Measurements from ENCODE around the gene SYCE1L.
A peak's percentile ranks its signal among the peaks of the same experiment; 100 is the strongest.
"Not testable (repeated sequence)": the region's sequence is repeated elsewhere in the genome, so short reads cannot be mapped to it uniquely, and the experiment has no call there.

Gene SYCE1L

GRCh38 chr16:77197747-77198146 is 1.5 kb upstream of the SYCE1L start:
- no peak for DNase-seq (ENCODE audit: low read depth)

- no peak for DNase-seq (ENCODE audit: low read depth)
Measured at GRCh38 chr16:77206533-77206932, 7.3 kb downstream of the SYCE1L start.

GRCh38 chr16:77207030-77207429 is 7.8 kb downstream of the SYCE1L start:
- no peak for DNase-seq (ENCODE audit: low read depth)

- no peak for DNase-seq (ENCODE audit: low read depth)
Measured at GRCh38 chr16:77208382-77208781, 9.2 kb downstream of the SYCE1L start.

- peak; percentile 78 for DNase-seq (ENCODE audit: low read depth)
Measured at GRCh38 chr16:77211880-77212740, 12.9 kb downstream of the SYCE1L start.

DNA sequence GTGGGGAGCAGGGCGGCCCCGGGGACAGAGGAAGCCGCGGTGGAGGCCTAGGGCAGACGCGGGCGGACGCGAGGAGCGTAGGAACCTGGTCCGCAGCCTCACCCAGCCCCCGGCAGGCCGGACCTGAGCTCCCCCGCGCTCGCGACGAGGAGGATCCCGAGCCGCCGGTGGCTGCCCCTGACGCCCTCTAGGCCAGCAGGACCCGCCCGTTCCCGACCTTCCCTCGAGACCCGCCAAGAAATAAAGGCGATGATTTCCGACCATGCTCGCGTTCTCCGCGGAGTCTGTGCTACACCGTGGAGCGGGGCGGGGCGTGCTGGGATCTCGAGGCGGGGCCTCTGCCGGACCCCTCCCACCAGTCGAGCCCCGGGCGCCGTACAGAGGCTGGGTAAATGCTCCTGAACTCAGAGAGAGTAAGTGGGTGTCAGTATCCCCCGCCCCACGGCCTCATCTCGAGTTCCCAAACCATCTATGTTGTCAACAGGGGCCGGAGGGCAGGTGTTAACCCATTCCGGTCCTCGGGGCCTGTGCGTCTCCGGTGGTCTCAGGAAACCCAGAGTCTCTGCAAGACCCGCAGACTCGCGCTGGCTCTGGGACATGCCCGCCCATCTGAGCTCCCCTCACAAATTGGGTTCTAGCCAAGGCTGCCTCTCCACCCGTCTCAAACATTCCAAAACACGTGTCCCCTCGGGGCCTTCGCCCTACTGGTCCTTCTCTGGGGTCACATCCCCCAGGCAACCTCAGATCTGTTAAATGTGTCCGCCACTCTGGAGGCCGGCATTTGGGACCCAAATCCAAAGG is 13.7 kb downstream of the SYCE1L start:
- peak; percentile 63 for DNase-seq (ENCODE audit: low read depth)

GRCh38 chr16:77213542-77214106 is 14.4 kb downstream of the SYCE1L start:
- no peak for DNase-seq (ENCODE audit: low read depth)

DNA sequence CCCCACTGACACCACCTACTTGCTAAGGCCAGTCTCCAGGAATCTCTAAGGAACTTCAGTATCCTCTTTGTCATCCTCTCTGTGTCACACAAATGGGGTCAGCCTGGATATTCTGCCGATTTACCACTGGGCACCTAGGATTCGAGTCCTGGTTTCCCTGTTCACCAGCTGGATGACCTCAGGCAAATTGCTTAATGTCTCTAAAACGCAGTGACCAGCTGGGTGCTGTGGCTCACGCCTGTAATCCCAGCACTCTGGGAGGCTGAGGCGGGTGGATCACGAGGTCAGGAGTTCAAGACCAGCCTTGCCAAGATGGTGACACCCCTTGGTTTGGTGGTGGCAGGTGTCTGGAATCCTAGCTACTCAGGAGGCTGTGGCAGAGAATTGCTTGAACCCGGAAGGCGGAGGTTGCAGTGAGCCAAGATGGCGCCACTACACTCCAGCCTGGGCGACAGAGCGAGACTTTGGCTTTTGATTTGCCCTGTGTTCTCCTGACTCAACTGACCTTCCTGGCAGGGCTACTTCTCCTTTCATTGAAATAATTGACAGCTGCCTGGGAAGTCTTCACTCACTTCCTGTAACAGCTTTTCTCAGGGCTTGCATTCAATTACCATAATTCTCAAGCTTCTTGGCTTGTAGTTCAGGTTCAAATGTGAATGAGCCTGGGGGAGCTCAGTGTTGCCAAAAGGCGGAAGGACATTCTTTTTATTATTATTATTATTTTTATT is 15.4 kb downstream of the SYCE1L start:
- no peak for DNase-seq (ENCODE audit: low read depth)

- DNase-seq (ENCODE audit: low read depth), result no peak
Measured at GRCh38 chr16:77219437-77219836, 20.2 kb downstream of the SYCE1L start.

DNA sequence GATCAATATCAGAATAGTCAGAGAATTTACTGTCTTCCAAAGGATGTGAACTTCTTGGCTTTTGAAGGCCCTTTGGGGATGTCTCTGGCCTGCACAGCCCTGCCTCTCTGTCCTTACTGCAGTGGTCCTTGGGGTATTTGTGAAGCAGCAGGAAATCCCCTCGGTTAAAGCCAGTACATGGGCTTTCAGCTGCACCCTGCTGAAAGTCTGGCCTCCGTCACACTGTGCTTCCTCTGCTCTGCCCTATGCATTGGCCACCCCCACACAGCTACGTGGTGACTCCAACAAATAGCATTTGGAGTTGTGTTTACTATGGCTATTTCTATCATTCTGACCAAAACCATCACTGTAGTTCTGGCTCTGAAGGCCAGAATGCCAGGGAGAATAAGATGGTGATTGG is 21.2 kb downstream of the SYCE1L start:
- DNase-seq (ENCODE audit: low read depth), result no peak

DNA sequence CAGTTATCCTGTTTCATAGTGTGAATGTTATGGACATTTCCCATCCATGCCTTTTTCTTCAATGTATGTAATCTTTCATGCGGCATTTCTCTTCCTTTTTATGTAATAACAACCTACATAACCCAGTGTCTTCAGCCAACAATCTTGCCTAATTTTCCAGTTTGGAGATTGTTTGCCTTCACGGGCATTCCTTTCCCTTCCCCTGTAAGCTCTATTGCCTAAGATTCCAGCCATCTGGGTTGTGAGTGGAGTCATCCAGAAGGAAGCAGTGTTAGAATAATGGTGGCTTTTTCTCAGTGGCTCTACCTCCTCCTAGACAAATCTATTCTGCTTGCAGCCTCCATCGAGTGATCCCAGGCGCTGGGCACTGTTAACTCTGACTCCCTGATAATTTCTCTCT is 22.3 kb downstream of the SYCE1L start:
- no peak for DNase-seq (ENCODE audit: low read depth)

GRCh38 chr16:77223184-77223583 is 24.0 kb downstream of the SYCE1L start:
- no peak for DNase-seq (ENCODE audit: low read depth)

DNA sequence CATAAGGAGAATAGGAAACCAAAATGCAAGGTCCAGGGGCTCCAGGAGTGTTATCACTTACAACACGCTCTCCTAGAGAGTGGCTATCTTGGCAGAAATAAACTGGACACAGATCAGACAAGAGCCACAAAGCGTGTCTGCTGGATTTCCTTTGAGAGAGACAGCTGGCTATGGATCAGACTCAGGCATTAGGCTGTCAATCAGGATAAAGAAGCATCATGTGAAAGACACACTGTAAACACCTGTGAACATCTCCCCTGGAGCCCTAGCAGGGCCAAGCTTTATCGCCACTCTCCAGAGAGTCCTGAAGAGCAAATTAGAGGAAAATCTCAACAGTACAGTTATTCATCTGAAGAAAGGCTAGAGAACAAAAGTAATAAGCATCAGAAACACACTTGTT is 26.0 kb downstream of the SYCE1L start:
- no peak for DNase-seq (ENCODE audit: low read depth)

DNA sequence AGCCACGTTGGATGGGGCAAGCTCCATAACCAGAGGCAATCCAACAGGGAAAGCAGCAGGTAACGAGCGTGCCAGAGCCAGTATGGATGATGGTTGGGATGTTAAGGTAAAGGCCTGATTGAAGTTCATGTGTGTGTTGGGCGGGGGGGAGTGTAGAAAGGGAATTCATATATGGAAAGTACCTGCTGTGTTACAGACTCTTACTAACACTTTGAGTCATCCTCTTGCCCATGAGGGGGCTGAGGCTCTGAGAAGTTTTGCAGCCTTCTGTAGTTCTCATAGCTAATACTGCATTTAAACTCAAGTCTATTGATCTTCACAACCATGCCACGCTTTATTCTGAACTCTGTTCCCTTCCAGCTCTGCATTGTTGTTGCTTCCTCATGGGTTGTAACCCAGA is 28.5 kb downstream of the SYCE1L start:
- no peak for DNase-seq (ENCODE audit: low read depth)

- no peak for DNase-seq (ENCODE audit: low read depth)
Measured at GRCh38 chr16:77231047-77231446, 31.8 kb downstream of the SYCE1L start.

DNA sequence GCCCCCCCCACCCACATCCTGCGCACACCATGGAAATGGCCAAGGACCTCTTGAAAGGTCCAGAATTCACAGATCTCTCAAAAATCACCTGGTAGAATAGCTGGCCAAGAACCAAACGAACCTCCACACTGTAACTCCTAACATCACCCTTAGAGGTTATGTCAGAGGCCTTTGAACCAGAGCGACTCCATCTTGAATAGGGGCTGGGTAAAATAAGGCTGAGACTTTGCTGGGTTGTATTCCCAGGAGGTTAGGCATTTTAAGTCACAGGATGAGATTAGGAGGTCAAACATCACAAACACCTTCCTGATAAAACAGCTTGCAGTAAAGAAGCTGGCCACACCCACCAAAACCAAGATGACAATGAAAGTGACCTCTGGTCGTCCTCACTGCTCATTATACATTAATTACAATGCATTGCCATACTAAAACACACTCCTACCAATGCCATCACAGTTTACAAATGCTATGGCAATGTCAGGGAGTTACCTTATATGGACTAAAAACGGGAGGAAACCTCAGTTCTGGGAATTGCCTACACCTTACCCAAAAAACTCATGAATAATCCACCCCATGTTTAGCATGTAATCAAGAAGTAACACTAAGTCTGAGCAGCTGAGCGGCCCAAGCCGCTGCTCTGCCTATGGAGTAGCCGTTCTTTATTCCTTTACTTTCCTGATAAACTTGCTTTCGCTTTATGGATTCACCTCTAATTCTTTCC is 34.8 kb downstream of the SYCE1L start:
- DNase-seq (ENCODE audit: low read depth), result no peak

- no peak for DNase-seq (ENCODE audit: low read depth)
Measured at GRCh38 chr16:77234611-77235010, 35.4 kb downstream of the SYCE1L start.

DNA sequence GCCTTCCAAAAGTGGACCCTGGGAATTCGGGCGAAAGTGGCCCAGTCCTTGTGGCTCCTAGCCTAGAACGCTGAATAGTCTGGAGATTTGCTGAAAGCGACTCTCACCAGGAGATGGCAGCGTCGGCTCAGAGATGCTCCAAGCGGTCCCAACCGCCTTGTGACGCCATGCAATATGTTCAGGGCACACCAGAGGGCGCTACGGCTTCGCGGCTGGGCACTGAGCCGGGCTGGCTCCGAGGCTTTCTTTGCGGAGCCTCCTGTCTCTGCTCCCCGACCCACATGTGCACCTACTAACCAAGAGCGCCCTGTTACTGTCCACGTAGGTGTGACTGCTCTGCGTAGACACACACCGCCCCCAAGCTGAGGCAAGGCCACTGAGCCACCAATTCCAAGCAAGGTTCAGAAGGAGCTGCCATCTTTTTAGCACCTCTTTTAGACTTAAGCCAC is 36.9 kb downstream of the SYCE1L start:
- DNase-seq (ENCODE audit: low read depth), result peak; percentile 78

- no peak for DNase-seq (ENCODE audit: low read depth)
Measured at GRCh38 chr16:77238593-77238992, 39.4 kb downstream of the SYCE1L start.

- not testable (repeated sequence) for DNase-seq (ENCODE audit: low read depth)
Measured at GRCh38 chr16:77242471-77242870, 43.3 kb downstream of the SYCE1L start.

DNA sequence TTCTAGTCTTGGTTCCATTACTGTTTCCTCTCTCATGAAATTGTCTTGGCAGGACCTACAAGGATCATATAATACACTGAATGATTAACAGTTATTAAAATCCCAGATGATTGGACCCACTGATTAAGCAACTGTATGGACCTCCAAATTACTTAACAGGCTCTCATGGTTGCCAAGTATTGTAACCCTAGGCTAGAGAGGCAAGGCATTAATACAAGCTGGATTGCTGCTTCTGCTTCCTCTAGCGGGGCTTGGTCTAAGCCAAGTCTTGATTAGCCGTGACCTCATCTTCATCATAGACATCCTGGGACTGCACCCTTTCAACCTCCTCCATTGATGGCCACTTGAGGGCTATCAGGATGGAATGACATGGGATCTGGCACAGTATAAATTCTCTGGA is 46.9 kb downstream of the SYCE1L start:
- DNase-seq (ENCODE audit: low read depth), result no peak

DNA sequence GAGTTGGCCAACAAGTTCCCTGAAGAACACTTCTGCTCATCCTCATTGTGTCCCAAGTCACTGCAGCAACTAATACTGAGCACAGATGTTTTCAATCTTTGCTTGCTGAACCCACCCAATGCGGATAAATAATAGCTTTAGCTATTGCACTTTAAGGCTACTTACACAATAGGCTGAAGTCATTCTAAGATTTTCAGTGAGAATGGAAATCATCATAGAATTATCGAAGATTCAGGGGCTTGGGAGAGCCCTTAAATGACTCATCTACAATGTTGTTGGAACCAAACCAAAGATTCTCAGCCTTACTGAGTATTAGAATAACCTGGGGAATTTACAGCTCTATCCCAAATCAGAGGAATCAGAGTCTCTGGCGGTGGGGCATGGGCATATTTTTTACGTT is 51.2 kb downstream of the SYCE1L start:
- DNase-seq (ENCODE audit: low read depth), result no peak
